ENCODE results near the gene TBC1D20.

DNA sequence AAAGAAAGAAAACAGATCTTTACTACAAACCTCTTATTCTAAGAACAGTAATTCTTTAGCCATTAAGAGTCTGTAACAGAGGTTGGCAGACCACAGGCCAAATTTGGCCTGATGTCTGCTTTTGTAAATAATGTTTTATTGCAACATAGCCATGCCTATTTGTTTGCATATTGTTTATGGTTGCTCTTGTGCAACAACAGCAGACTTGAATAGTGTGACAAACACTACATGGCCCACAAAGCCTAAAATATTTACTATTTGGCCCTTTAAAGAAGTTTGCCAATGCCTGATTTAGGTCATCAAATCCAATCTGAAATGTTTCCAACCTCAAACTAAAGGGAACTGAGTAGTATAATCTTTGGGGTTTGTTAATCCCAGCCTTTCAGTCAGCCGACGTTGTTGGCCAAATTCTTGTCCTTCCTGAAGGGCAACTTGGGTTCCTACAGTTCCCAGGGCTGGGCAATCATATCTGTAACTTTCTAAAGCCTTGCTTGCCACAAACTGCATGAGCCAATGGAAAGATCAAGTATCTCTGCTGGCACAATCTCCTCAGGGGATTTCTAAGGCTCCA is 33.9 kb upstream of the TBC1D20 start:
- TF ChIP-seq STAT1 (IDR thresholded peaks at IDR 0.05; ENCODE audit: unreplicated experiment), result no peak
- TF ChIP-seq POLR2AphosphoS5 (IDR thresholded peaks at IDR 0.05; ENCODE audit: low read depth), result no peak
- TF ChIP-seq CTCF (conservative IDR thresholded peaks at IDR 0.05; ENCODE audit: low read depth in 2 of 2), result no peak
- TF ChIP-seq EZH2 (IDR thresholded peaks at IDR 0.05; ENCODE audit: low read depth, unreplicated experiment), result no peak
- TF ChIP-seq, protein P1, sequence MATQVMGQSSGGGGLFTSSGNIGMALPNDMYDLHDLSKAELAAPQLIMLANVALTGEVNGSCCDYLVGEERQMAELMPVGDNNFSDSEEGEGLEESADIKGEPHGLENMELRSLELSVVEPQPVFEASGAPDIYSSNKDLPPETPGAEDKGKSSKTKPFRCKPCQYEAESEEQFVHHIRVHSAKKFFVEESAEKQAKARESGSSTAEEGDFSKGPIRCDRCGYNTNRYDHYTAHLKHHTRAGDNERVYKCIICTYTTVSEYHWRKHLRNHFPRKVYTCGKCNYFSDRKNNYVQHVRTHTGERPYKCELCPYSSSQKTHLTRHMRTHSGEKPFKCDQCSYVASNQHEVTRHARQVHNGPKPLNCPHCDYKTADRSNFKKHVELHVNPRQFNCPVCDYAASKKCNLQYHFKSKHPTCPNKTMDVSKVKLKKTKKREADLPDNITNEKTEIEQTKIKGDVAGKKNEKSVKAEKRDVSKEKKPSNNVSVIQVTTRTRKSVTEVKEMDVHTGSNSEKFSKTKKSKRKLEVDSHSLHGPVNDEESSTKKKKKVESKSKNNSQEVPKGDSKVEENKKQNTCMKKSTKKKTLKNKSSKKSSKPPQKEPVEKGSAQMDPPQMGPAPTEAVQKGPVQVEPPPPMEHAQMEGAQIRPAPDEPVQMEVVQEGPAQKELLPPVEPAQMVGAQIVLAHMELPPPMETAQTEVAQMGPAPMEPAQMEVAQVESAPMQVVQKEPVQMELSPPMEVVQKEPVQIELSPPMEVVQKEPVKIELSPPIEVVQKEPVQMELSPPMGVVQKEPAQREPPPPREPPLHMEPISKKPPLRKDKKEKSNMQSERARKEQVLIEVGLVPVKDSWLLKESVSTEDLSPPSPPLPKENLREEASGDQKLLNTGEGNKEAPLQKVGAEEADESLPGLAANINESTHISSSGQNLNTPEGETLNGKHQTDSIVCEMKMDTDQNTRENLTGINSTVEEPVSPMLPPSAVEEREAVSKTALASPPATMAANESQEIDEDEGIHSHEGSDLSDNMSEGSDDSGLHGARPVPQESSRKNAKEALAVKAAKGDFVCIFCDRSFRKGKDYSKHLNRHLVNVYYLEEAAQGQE (IDR thresholded peaks at IDR 0.05; ENCODE audit: unreplicated experiment), result no peak
- no peak for TF ChIP-seq EZH2phosphoT487 (IDR thresholded peaks at IDR 0.05; ENCODE audit: unreplicated experiment)
- no peak for TF ChIP-seq JUNB (IDR thresholded peaks at IDR 0.05; ENCODE audit: unreplicated experiment)
- TF ChIP-seq ZNF462 (CRISPR knock-in tag; IDR thresholded peaks at IDR 0.05), result no peak
- TF ChIP-seq CREB1 (CRISPR knock-in tag; IDR thresholded peaks at IDR 0.05; ENCODE audit: low read depth), result no peak
- TF ChIP-seq ETS1 (IDR thresholded peaks at IDR 0.05), result no peak
- no peak for TF ChIP-seq NANOG (IDR thresholded peaks at IDR 0.05; ENCODE audit: borderline replicate concordance)
- no peak for TF ChIP-seq ZNF331 (CRISPR knock-in tag; IDR thresholded peaks at IDR 0.05; ENCODE audit: low read depth)

Measured in GM23338 (cell line).